ENCODE measurements around the gene SLC39A13.

Gene SLC39A13

GRCh38 chr11:47403571-47403970, 4.8 kb upstream of the SLC39A13 start:
- no peak for DNase-seq (ENCODE audit: low spot score)

GRCh38 chr11:47406896-47407745, 1.3 kb upstream of the SLC39A13 start:
- no peak for DNase-seq (ENCODE audit: low spot score)

- DNase-seq (ENCODE audit: low spot score): no peak
Measured at GRCh38 chr11:47408598-47409439, 429 bp downstream of the SLC39A13 start.

GRCh38 chr11:47409440-47410369, 1.3 kb downstream of the SLC39A13 start:
- no peak for DNase-seq (ENCODE audit: low spot score)

GRCh38 chr11:47410370-47411264, 2.2 kb downstream of the SLC39A13 start:
- DNase-seq (ENCODE audit: low spot score): no peak

DNA sequence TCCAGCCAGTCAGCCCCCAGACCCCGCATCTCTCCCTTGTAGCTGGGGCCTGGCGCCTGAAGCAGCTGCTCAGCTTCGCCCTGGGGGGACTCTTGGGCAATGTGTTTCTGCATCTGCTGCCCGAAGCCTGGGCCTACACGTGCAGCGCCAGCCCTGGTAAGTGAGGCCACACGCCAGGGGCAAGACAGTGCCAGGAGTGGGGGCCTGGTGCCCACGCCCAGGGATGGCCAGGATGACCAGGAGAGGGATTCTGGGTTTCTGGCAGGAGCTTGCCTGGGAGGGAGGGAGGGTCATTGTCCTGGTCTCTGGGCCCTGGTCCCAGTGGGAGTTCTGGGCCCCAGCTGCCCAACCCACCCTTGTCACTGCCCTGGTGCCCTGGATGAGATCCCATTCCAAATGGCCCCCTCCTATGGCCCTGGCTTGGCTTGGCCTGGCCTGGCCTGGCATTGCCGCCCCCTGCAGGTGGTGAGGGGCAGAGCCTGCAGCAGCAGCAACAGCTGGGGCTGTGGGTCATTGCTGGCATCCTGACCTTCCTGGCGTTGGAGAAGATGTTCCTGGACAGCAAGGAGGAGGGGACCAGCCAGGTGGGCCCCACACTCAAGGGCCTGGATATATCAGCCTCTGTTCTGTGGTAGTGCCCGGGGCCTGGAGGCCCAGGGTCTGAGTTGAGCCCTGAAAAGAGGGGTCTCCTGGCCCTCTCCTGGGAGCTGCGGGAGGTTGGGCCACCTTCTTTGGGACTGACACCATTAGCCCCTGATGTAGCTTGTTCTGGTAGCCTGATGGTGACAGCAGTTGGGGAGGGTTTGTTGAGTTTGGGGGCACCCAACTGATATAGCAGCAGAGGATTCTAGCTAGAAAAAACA, 3.7 kb downstream of the SLC39A13 start:
- DNase-seq (ENCODE audit: low spot score): peak; percentile 50

DNA sequence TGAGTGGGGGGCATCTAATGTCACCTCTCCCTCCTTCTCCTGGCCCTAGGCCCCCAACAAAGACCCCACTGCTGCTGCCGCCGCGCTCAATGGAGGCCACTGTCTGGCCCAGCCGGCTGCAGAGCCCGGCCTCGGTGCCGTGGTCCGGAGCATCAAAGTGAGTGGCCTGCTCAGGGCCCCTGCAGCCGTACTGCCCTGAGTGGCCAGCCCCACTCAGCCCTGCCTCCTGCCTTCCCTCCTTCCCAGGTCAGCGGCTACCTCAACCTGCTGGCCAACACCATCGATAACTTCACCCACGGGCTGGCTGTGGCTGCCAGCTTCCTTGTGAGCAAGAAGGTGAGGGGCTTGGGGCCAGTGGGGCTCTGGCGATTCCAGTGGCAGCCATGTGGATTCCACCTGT, 5.0 kb downstream of the SLC39A13 start:
- no peak for DNase-seq (ENCODE audit: low spot score)

- DNase-seq (ENCODE audit: low spot score): no peak
Measured at GRCh38 chr11:47413908-47414684, 5.7 kb downstream of the SLC39A13 start.

- DNase-seq (ENCODE audit: low spot score): no peak
Measured at GRCh38 chr11:47414685-47415070, 6.3 kb downstream of the SLC39A13 start.

GRCh38 chr11:47415091-47415854, 6.9 kb downstream of the SLC39A13 start:
- DNase-seq (ENCODE audit: low spot score): no peak

- no peak for DNase-seq (ENCODE audit: low spot score)
Measured at GRCh38 chr11:47415949-47416472, 7.6 kb downstream of the SLC39A13 start.

GRCh38 chr11:47417712-47418111, 9.3 kb downstream of the SLC39A13 start:
- no peak for DNase-seq (ENCODE audit: low spot score)

DNA sequence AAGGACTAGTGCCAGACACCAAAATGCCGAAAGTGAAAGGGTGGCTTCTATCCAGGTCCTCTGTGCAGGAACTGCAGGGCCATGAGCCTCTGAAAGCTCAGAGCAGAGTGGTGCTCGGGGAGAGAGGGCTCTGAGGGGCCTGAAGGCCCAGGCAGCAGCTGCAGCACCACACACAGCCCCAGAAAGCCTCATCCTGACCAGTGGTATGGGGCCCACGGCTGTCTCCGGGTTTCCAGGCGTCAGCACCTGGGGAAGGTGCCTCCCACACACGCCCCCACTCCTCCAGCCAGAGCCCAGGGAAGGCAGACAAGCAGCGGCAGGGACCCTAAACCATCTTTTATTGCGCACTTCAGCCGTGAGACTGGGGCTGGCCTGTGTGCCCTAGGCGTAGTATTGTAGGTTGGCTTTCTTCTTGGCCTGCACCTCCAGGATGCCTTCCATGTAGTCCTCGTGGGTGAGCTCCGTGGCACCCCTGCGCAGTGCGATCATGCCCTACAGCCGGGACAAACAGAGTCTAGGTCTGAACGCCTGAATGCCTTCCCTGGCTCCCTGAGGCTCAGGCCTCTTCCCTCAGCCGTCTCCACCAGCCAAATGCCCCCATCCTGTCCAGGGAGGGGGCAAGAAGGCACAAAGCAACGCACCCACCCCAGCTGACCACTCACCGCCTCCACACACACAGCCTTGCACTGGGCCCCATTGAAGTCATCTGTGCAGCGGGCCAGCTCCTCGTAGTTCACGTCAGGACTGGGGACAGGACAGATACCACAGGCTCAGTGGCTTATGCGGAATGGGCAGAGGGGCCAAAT, 10.3 kb downstream of the SLC39A13 start:
- DNase-seq (ENCODE audit: low spot score): no peak

- no peak for DNase-seq (ENCODE audit: low spot score)
Measured at GRCh38 chr11:47425611-47426010, 17.2 kb downstream of the SLC39A13 start.

DNA sequence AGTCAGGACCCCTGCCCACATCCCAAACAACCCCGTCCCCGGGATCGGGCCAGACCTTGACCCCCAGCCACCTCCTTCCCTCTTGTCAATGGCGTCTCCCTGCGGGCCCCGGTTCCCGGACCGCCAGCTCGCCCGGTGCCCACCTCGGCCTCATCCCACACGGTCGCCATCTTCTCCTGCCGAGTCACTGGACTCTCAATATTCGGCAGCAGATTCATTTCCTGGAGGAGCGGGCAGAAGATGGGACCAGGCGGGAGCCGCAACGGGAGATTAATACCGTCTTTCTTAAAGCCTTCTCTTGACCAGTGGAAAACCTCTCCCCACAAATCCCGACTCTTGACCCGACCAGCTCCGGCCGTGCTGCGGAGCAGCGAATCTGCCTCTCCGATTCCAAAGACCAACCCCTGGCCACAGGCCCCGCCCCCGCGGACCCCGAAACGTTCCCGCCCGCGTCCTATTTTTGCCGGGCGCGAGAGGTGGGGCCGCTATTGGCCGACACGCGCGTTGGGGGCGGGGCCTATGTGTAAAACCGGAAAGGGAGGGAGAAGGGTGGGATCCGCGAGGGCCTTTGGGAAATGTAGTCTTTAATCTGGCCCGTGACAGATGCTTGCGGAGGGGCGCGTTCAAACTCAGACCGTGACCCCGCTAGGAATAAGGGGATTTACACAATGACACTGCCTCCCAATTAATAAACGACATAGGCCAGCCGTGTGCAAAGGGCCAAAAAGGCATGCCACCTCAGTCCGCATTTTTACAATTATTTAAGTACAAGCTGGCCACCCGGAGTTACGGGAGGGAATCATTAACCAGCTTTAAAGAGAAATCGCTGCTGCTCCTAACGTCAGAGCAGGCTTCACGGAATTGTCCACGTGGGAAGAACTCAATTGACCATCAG, 17.9 kb downstream of the SLC39A13 start, which contains the start of gene PSMC3:
Gene PSMC3 (minus strand): TSS at position 378 of the 895 bp plus-strand sequence. CDS start 160 bp downstream, at position 218.
- peak; percentile 96 for DNase-seq (ENCODE audit: low spot score)

GRCh38 chr11:47430524-47430923, 22.1 kb downstream of the SLC39A13 start:
- no peak for DNase-seq (ENCODE audit: low spot score)
